Activated B cell treated with CpG ODN at 0.5 μM for 24 hours (primary cell): Measurements from ENCODE around the gene TMEM95. TPM values are rescaled to one million over a fixed set of nuclear protein-coding genes. Genes with fewer than 3 reads are reported as not detected.
"Not testable (repeated sequence)": the region's sequence is repeated elsewhere in the genome, so short reads cannot be mapped to it uniquely, and the experiment has no call there.

Source experiments
- ATAC-seq: fragments of 200-7000 bp; cut with Tn5 transposase; one replicate; pipeline ENCODE4 v1.10.0; 2021; ENCODE audit warnings: low read depth, mild to moderate bottlenecking, moderate library complexity
- CTCF ChIA-PET: fragments of 350-600 bp; sonication (Branson Sonifier 250); formaldehyde crosslinking; loops from one replicate; lab custom pipeline; 2021; ENCODE audit warnings: antibody characterized with exemption; lab: Charles Lee
- POLR2A ChIA-PET: fragments of 350-600 bp; sonication (Branson Sonifier 250); formaldehyde crosslinking; loops from one replicate; lab custom pipeline; 2021; ENCODE audit warnings: antibody characterized with exemption; lab: Charles Lee
- DNase-seq: peaks from one replicate; pipeline ENCODE4 v3.0.0; 2022
- H3K27ac Mint-ChIP-seq: one replicate; pipeline ENCODE4 v1.8.0; 2020; ENCODE audit warnings: mixed read lengths
- H3K27me3 Mint-ChIP-seq: one replicate; pipeline ENCODE4 v1.8.0; 2021; ENCODE audit warnings: mixed read lengths
- H3K36me3 Mint-ChIP-seq: one replicate; pipeline ENCODE4 v1.8.0; 2021; ENCODE audit warnings: low read depth, mixed read lengths
- H3K4me1 Mint-ChIP-seq: one replicate; pipeline ENCODE4 v1.8.0; 2021; ENCODE audit warnings: mixed read lengths
- H3K4me3 Mint-ChIP-seq: one replicate; pipeline ENCODE4 v1.8.0; 2020; ENCODE audit warnings: mild to moderate bottlenecking, mixed read lengths
- H3K9me3 Mint-ChIP-seq: one replicate; pipeline ENCODE4 v1.8.0; 2020; ENCODE audit warnings: mixed read lengths
- intact Hi-C: fragments of 100-400 bp; cut with micrococcal nuclease; formaldehyde crosslinking; loops from one replicate; pipeline ENCODE4 v1.15.1; 2024
- total RNA-seq: library from RNA; stranded (reverse); gene quantifications from 2 replicates; pipeline ENCODE4 v1.2.3, GENCODE V29; 2022
- TF ChIP-seq, protein P1 (sequence below): fragments of 200-600 bp; IDR thresholded peaks from one replicate; pipeline ENCODE4 v1.8.0; 2022; ENCODE audit warnings: antibody characterized with exemption, mild to moderate bottlenecking

TMEM95 gene
- total RNA-seq, 1 donor from 2014 or later, result not detected

DNA sequence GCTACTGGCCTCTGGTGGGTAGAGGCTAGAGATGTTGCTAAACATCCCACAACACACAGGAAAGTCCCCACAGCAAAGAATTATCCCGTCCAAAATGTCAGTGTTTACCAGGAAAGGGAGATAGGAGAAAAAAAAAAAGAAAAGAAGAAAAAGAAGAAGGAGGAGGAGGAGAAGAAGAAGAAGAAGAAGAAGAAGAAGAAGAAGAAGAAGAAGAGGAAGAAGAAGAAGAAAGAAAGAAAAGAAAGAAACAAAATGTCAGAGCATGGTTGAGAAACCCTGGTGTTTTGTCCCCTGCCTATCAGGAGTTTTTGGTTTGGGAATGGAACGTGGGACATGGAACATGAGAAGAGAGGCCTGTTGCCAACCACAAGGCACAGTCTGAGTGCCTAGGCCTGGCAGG lies 2.4 kb downstream of the TMEM95 start:
- TF ChIP-seq, protein P1, sequence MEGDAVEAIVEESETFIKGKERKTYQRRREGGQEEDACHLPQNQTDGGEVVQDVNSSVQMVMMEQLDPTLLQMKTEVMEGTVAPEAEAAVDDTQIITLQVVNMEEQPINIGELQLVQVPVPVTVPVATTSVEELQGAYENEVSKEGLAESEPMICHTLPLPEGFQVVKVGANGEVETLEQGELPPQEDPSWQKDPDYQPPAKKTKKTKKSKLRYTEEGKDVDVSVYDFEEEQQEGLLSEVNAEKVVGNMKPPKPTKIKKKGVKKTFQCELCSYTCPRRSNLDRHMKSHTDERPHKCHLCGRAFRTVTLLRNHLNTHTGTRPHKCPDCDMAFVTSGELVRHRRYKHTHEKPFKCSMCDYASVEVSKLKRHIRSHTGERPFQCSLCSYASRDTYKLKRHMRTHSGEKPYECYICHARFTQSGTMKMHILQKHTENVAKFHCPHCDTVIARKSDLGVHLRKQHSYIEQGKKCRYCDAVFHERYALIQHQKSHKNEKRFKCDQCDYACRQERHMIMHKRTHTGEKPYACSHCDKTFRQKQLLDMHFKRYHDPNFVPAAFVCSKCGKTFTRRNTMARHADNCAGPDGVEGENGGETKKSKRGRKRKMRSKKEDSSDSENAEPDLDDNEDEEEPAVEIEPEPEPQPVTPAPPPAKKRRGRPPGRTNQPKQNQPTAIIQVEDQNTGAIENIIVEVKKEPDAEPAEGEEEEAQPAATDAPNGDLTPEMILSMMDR, result no peak
- no peak overlapping the region for H3K27ac Mint-ChIP-seq
- intact Hi-C loops, result loop anchor here (2.0 kb wide), 1 partner anchor 157 kb away; no protein-coding TSS in a partner anchor
- ATAC-seq (no peak), DNase-seq (no peak)
- no peaks in the 10 kb centered on the region for H3K27me3 Mint-ChIP-seq
- H3K9me3 Mint-ChIP-seq, result no peaks in the 10 kb centered on the region
- H3K4me3 Mint-ChIP-seq, result no peak overlapping the region
- ChIA-PET POLR2A (no interaction called here), CTCF (interaction anchor here (1.9 to 4.2 kb wide), 4 partner anchors 79 to 232 kb away, joined by 7 to 31 read pairs (median 26); partner anchors contain the start of genes SENP3 and SOX15)
- peaks cover 21% of the 10 kb centered on the region for H3K4me1 Mint-ChIP-seq
- no peaks in the 10 kb centered on the region for H3K36me3 Mint-ChIP-seq

DNA sequence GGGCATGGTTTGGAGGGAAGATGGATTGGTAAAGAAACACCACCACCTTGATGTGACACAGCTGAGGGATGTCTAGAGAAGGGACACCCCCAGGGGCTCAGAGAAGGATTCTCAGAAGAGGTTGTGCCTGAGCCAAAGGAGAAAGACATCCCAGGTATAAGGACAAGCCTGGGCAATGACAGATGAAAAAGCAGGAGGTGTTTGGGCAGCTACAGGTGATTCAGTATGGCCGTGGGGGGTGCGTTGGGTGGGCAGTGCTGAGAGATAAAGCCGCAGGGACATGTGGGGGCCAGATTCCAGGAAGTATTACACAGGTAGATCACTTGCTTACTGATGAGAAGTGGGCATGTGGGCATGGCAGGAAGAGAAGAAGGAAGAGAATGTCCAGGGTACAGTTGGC lies 7.0 kb downstream of the TMEM95 start:
- ATAC-seq (no peak), DNase-seq (no peak)
- Mint-ChIP-seq H3K4me3 (no peak overlapping the region), H3K4me1 (no peaks in the 10 kb centered on the region), H3K9me3 (no peaks in the 10 kb centered on the region), H3K36me3 (no peaks in the 10 kb centered on the region), H3K27me3 (no peaks in the 10 kb centered on the region), H3K27ac (no peak overlapping the region)
- CTCF ChIA-PET, result no interaction called here
- intact Hi-C loops, result no loop called here
- TF ChIP-seq, protein P1, result no peak
- POLR2A ChIA-PET, result no interaction called here

DNA sequence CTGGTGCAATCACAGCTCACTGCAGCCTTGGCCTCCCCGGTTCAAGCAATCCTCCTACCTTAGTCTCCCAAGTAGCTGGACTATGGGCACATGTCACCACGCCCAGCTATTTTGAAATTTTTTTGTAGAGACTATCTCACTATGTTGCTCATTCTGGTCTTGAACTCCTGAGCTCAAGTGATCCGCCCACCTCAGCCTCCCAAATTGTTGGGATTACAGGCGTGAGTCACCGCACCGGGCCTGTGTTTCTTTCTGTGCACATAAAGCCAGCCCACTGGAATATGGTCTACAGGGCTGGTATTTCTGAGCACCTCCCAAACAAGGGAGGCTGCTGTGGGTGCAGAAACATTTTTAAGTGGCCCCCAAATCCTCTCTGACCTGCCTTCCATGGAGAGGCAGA lies 8.4 kb downstream of the TMEM95 start:
- H3K4me1 Mint-ChIP-seq, result no peaks in the 10 kb centered on the region
- no peak for ATAC-seq
- no peaks in the 10 kb centered on the region for H3K27me3 Mint-ChIP-seq
- intact Hi-C loops, result no loop called here
- H3K36me3 Mint-ChIP-seq, result no peaks in the 10 kb centered on the region
- DNase-seq, result no peak
- POLR2A ChIA-PET, result interaction anchor here (0.6 kb wide), 1 partner anchor 240 kb away, joined by 6 read pairs; no protein-coding TSS in a partner anchor
- TF ChIP-seq, protein P1, result no peak
- CTCF ChIA-PET, result no interaction called here
- no peak overlapping the region for H3K4me3 Mint-ChIP-seq
- H3K27ac Mint-ChIP-seq, result no peak overlapping the region
- no peaks in the 10 kb centered on the region for H3K9me3 Mint-ChIP-seq

DNA sequence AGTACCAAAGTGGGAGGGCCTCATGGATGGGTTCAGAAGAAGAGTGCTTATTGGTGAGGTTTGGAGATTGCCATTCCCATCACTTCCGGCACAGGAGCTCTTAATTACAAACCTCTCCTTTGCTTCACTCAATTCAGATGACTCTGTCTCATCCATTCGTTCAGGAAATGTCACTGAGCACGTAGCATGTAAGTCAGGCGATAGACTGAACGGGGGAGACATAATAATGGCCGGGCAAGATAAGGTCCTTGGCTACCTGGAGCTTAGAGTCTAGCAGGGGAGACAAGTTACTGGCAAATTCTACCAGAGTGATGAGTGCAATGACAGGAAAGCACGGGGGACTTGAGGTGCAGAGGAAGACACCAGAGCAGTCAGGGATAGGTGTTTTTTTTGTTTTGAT lies 11.0 kb downstream of the TMEM95 start:
- H3K27ac Mint-ChIP-seq, ATAC-seq, DNase-seq, H3K9me3 Mint-ChIP-seq, H3K4me1 Mint-ChIP-seq, H3K4me3 Mint-ChIP-seq, CTCF ChIA-PET, intact Hi-C loops, H3K27me3 Mint-ChIP-seq, H3K36me3 Mint-ChIP-seq, POLR2A ChIA-PET: not testable (repeated sequence)

DNA sequence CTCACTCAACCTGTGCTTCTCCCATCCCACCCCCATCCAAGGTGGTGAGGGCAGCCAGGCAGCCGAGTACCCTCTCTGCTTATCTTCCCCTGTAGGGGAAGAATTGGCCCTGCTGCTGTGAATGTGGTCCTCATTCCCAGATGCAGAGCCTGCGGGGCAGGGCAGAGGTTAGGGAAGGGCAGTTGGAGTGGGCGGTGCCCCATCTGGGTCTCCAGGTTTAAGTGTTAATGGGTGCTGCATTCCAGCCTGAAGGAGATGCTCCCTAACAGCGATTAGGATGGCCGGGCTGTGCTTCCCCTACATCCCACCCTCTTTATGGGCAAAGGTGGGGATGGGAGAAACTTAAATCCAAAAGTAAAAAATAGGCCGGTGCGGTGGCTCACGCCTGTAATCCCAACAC lies 12.1 kb downstream of the TMEM95 start:
- H3K4me1 Mint-ChIP-seq, result no peaks in the 10 kb centered on the region

More for the DNA sequence above, 12.1 kb downstream of the TMEM95 start:
- no peak for ATAC-seq
- Mint-ChIP-seq H3K36me3 (no peaks in the 10 kb centered on the region), H3K4me3 (no peak overlapping the region), H3K27me3 (no peaks in the 10 kb centered on the region), H3K27ac (no peak overlapping the region), H3K9me3 (no peaks in the 10 kb centered on the region)
- ChIA-PET POLR2A (interaction anchor here (0.7 kb wide), 1 partner anchor 36 kb away, joined by 5 read pairs; no protein-coding TSS in a partner anchor), CTCF (no interaction called here)
- DNase-seq, result no peak
- TF ChIP-seq, protein P1, result no peak
- intact Hi-C loops, result no loop called here
